GM21723 (cell line): ENCODE results near the gene TAF3.

Experiments used
- ATAC-seq: cut with Tn5 transposase; IDR thresholded peaks from one replicate; pipeline ENCODE4 v1.9.1; 2021; ENCODE audit warnings: mild to moderate bottlenecking, moderate library complexity; ENCODE audit not compliant: unreplicated experiment

The TAF3 gene

GRCh38 chr10:8054494-8055407 is 236.4 kb downstream of the TAF3 start, which contains the start of gene GATA3:
Gene GATA3, plus strand, starts transcription at chr10:8054688. Its CDS starts 968 bp downstream, at chr10:8055656.
- ATAC-seq, result peak; percentile 49

GRCh38 chr10:8055420-8056349 is 237.4 kb downstream of the TAF3 start:
- no peak for ATAC-seq

GRCh38 chr10:8056378-8056777 is 238.1 kb downstream of the TAF3 start:
- ATAC-seq, result no peak

GRCh38 chr10:8056871-8057331 is 238.6 kb downstream of the TAF3 start:
- peak; percentile 34 for ATAC-seq

DNA sequence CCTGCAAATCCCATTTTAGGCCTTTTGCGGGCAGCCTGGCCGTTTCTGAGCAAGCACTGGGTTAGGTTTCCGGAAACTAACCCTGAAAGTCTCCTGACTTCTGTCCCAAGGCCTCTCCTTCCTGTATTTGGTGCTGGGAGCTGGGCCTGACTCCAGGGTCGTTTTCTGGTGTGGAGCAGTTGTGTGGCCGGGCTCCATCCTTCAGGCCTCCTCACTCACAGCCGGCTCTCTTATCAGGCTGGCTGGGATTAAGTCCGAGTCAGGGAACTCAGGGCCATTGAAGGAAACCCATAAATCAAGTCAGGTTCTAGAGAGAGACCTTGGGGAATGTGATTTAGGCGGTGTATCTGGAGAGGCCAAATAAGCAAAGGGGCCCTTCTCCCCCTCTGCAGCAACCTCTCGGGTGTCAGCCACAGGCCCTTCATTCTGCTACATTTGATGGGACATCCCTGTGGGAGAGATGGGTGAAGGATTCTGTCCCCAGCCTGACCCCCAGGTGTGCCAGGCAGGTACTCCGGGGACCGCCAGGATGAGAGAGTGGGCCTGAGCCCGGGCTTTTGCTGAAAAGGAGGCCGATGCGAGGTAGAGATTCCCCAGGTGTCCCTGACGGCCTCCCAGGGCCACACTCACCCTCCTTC is 239.4 kb downstream of the TAF3 start:
- no peak for ATAC-seq

DNA sequence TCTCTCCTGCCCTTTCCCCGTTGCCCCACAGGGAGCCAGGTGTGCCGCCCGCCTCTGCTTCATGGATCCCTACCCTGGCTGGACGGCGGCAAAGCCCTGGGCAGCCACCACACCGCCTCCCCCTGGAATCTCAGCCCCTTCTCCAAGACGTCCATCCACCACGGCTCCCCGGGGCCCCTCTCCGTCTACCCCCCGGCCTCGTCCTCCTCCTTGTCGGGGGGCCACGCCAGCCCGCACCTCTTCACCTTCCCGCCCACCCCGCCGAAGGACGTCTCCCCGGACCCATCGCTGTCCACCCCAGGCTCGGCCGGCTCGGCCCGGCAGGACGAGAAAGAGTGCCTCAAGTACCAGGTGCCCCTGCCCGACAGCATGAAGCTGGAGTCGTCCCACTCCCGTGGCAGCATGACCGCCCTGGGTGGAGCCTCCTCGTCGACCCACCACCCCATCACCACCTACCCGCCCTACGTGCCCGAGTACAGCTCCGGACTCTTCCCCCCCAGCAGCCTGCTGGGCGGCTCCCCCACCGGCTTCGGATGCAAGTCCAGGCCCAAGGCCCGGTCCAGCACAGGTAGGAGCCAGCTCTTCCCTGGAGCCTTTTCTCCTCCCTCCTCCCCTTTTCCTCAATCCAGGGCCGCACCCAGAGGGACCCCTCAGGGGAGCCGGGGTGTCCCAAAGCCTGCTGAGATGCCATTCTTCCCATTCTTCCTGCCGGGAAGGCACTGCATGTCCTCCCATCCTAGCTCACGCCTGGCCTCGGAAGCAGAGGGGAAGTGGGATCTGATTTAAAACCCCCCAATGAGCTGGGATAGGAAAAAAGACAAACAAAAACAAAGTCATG is 240.2 kb downstream of the TAF3 start:
- ATAC-seq, result no peak

- ATAC-seq, result no peak
Measured at GRCh38 chr10:8059191-8059936, 241.1 kb downstream of the TAF3 start.

DNA sequence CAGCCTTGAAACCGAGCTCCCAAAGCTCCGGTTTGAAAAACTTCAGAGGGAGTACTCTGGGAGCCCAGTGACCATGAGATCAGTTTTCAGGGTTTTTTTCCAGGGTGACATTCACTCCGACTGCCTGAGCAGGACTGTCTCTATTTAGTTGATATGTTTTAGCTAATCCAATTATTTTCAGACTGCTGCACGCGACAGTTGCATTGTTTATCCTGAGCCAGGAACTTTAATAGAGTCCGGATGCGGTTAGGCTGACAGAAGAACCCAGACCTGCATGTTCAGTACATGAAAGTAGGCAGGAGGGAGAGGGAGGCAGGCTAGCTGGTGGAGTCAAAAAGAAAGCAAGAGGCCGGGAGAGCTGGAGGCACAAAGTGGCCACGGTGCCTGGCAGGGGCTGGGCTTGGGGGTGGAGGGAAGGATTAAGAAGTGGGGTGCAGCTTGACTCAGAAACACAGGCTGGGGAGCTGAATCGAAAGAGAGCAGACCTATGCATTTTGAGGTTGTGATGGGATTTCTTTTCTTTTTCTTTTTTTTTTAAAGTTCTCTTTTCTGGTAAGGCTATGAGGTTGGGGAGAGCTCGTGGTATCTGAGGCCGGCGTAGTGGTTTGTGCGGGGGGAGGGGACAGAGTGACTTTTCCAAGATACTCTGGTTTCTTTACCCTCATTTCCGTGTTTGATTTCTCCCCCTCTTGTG is 241.9 kb downstream of the TAF3 start:
- peak; percentile 45 for ATAC-seq

DNA sequence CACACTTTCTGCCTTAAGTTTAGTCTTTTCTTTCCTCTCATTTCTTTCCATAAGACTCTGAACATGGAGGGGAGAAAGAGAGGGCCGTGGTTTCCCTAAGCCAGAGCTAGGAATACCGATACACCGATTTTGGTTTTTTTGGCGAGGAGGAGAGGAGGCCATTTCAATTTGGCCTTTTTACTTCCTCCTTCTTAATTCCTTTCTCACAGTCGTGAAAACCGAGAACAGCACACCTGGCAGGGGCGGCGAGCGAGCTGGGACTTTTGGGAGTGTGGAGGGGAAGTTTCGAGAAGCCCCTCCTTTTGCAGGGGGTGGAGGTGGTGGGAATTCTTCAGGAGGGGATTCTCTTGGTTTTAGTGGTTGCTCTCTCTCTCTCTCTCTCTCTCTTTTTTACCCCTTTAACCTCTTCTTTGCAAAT is 242.4 kb downstream of the TAF3 start:
- no peak for ATAC-seq

- no peak for ATAC-seq
Measured at GRCh38 chr10:8061274-8062211, 243.2 kb downstream of the TAF3 start.

DNA sequence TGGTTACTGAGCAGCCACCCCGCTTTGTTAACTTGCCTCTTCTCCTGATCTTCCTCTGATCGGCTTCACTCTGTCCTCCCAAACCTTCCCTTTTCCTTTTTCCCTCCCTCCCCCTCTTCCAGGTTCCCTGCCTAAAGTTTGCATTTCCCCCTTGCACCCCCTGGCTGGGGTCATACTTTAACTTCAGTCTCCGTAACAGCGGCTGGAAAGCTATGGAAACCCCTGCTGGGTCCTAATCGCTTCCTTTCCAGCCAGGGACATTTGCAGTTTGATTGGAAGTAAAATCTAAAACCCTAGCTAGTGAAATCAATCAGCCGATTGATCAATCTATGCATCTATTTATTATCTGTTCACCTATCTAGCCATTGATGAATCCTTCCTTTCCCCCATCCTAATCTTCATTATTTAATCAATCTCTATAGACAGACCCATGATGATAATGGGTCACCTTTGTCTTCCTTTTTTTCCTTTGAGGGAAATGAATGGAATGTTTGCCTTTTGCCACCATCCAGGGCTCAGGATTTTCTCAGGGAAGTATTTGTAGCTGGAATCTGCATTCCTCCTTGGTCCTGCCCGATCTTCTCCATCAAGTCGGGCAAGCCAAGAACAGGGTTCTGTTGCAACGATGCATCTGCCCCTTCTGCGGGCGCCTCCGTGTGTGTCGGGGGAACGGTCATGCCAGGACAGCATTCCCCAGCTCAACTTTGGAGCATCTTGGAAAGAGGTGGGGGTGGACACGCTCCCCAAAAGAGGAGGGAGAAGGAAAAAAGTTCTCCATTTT is 245.0 kb downstream of the TAF3 start:
- no peak for ATAC-seq

DNA sequence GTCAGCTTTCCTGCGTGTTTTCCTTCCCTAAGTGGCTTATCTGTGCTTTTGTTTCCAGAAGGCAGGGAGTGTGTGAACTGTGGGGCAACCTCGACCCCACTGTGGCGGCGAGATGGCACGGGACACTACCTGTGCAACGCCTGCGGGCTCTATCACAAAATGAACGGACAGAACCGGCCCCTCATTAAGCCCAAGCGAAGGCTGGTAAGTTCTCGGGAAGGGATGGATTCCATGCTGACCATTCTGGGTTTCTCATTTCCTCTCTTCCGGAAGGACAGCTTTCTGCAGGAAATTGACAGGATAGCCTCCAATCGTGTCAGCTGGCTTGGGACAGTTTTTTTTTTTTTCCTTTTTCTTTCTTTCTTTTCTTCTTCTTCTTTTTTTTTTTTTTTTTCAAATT is 245.6 kb downstream of the TAF3 start:
- ATAC-seq, result no peak

DNA sequence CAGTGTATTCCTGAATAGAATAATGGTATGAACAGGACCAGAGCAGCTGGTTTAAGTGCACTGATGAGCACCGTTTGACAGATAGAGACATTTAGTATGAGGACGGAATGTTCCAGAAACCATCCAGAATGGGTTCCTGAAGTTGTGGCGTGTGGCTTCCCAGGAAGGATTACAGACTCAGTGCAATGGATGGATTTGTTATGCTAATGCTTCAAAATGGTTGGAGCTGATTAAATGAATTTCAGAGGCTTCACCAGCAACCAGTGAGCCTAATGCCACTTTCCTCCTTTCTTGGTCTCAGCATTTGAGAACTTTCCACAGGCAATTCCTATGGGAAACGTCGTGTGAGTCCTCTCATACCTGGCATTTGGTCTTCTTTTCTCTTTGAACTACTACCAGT is 246.1 kb downstream of the TAF3 start:
- no peak for ATAC-seq

DNA sequence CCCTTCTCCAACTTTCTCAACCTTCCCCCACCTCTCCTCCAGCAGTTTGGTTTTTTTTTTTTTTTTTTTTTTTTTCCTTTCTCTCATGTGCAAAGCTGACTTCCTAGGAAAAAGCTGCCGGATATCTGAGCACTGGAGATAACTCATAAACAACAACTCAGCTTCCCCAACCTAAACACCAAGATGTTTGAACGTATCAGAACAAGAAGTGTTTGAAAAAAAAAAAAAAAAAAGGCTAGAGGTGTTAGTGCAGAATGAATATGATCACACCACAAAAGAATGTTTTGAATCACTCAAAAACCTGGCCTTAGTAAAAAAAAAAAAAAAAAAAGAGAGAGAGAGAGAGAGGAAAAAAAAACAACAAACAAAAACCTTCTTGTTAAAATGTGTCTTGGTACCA is 247.3 kb downstream of the TAF3 start:
- ATAC-seq, result no peak

- no peak for ATAC-seq
Measured at GRCh38 chr10:8066124-8066523, 247.8 kb downstream of the TAF3 start.
